T47D (cell line): ENCODE results near the gene FAM117A.
"Not testable (repeated sequence)": the region's sequence is repeated elsewhere in the genome, so short reads cannot be mapped to it uniquely, and the experiment has no call there.

Experiments used
- DNase-seq, 2 experiments: peaks; one replicate each; pipeline versions ENCODE4 v3.0.0 to v3.0.0-alpha.2; 2011 to 2012; ENCODE audit warnings: low read depth in 1 of 2, low spot score in 1 of 2
- JUND ChIP-seq: IDR thresholded peaks from 2 replicates; pipeline ENCODE4 v1.6.1; 2012; ENCODE audit warnings: low read depth
- in situ Hi-C: cut with HindIII; loops from 2 replicates; pipeline ENCODE4 v1.10.0; 2016; ENCODE audit warnings: low sequenced_read_pairs, low pct_unique_long_range_greater_than_20kb

Gene FAM117A

GRCh38 chr17:49727380-49727779, 36.6 kb downstream of the FAM117A start:
- no peak for TF ChIP-seq JUND
- DNase-seq = no peak
- in situ Hi-C loops = no loop called here

- in situ Hi-C loops = no loop called here
- no peak for TF ChIP-seq JUND
- DNase-seq = no peak
These were observed 38.3 kb downstream of the FAM117A start for GRCh38 chr17:49725452-49726130.

DNA sequence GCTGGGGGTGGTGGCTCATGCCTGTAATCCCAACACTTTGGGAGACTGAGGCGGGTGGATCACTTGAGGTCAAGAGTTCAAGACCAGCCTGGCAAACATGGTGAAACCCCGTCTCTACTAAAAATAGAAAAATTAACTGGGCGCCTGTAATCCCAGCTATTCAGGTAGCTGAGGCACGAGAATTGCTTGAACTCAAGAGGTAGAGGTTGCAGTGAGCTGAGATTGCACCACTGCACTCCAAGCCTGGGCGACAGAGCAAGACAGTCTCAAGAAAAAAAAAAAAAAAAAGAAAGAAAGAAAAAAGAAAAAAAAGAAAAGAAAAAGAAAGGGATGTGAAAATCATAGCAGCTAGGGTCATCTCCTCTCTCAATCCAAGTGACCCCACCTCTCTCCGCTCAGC, 39.4 kb downstream of the FAM117A start:
- DNase-seq = not testable (repeated sequence)

DNA sequence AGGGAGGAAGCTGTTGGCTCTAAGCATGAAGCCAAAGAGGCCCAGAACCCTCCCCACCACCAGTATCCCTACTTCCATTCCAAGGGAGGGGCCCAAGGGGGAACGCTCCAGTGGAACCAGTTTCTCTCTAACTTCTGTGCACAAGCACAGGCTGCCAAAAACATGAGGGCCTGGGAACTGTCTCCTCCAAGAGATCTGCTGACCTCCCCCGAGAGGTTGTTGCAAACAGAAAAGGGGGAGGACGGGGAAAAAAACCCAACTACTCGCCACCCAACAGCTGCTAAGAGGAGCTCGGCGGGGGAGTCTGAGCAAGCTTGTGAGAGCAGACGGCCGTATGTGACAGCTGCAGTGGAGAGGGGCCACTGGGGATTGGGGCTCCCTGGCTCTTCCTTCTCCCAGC, 40.5 kb downstream of the FAM117A start:
- in situ Hi-C loops = no loop called here

More for the DNA sequence above, 39.4 kb downstream of the FAM117A start:
- in situ Hi-C loops = not testable (repeated sequence)

GRCh38 chr17:49722066-49722465, 41.9 kb downstream of the FAM117A start:
- in situ Hi-C loops = no loop called here
- TF ChIP-seq JUND = no peak
- no peak for DNase-seq

More for the DNA sequence above, 40.5 kb downstream of the FAM117A start:
- DNase-seq = peak in 1 of 2 experiments; percentile 25
- TF ChIP-seq JUND = no peak

- no peak for TF ChIP-seq JUND
- in situ Hi-C loops = no loop called here
- no peak for DNase-seq
These were observed 46.5 kb downstream of the FAM117A start for GRCh38 chr17:49717371-49717861.

GRCh38 chr17:49716668-49717364, 47.1 kb downstream of the FAM117A start:
- in situ Hi-C loops = no loop called here
- no peak for DNase-seq
- no peak for TF ChIP-seq JUND

DNA sequence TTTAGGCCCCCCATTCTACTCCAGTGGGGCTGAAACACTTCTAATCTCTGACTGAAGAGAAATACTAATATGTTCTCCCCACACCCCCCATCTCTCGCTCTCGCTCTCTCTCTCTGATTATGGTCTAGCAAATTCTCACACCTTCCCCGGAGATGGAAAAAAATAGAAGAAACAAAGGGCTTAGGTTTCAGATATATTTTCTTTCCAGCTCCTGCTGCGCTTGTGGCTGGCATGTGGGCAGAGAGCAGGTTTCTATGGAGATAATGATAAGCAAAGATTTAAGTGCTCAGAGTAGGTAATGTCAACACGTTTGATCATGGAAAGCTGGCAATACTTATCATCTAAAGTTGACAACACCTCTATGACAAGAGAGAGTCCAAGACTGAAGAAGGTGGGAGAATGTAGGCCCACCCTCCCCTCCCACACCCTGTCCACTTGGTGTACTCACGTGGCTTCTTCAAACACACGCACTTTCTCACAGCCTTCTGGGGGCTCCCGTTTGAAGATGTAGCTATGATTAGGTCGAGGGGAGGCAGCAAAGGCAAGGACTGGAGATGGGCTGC, 48.1 kb downstream of the FAM117A start:
- no peak for TF ChIP-seq JUND
- DNase-seq = no peak
- in situ Hi-C loops = no loop called here

DNA sequence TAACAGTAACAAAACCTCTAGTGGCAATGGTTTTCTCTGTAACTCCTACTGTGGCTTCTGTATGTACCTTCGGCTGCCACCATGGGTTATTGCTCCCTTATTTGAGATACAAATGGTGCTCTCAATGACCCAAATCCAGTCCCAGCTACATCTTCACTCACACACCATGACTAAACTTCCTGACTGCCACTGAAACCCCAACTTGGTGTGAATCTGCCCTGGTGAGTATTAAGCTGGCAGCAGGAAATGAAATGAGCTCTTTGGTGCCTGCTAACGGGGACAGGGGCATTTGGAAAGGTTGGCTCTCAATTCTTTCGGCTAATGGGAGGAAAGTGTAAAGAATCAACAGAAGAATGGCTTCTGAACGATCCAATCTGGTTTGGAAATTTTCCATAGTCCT, 48.7 kb downstream of the FAM117A start:
- no peak for TF ChIP-seq JUND
- in situ Hi-C loops = no loop called here
- DNase-seq = no peak

DNA sequence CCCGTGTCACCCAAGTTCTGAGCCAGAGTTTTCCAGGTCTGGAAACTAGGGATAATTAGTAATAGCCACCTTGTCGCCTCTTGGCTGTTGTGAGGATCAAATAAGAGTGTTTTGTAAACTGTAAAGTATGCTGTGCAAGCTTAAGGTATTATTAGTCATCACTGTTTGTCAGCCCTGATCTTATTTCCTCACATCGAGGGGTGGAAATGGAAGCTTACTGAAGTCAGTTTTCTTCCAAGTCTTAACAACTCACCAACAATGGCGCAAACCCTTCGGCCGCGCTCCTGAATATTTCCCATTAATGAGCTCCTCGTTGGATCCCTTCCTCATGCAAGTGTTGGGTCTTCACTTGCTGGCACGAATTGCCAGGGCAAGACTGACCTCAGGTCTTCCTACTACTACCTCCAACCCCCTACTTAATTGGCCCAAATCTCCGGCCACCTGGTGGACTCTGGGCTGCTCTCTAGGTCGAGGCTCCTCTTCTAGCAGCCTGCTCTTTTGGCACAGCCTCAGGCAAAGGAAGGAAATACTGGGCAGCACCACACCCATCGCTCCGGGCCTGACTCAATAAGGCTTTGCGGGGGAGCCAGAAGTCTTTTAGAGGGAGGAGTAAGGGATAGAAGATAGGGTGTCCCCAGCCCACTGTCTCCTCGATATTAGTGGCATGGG, 55.3 kb downstream of the FAM117A start:
- in situ Hi-C loops = no loop called here
- no peak for TF ChIP-seq JUND
- DNase-seq = peak in 1 of 2 experiments; percentile 19

GRCh38 chr17:49707608-49708514, 56.1 kb downstream of the FAM117A start, which contains the start of gene SLC35B1:
SLC35B1 (minus strand) TSS chr17:49707964; CDS start chr17:49707833, 131 bp downstream.
- in situ Hi-C loops = no loop called here
- TF ChIP-seq JUND = no peak
- peak; percentile 98 to 100 for DNase-seq

GRCh38 chr17:49707246-49707607, 56.7 kb downstream of the FAM117A start:
- TF ChIP-seq JUND = no peak
- DNase-seq = no peak
- in situ Hi-C loops = no loop called here
